Liver (tissue), 2 donors: ENCODE measurements around the gene TMEM86A.

Experiments
- REST ChIP-seq: IDR thresholded peaks from 2 replicates; pipeline ENCODE4 v1.6.1; 2016; ENCODE audit warnings: antibody characterized with exemption, mild to moderate bottlenecking
- TF ChIP-seq, protein P1 (sequence below): fragments of 150-350 bp; IDR thresholded peaks from 2 replicates; pipeline ENCODE4 v1.5.1; 2017; ENCODE audit warnings: improper control_type of control experiment, low read depth, low read length; ENCODE audit not compliant: missing input control
- donor health status: healthy.

DNA sequence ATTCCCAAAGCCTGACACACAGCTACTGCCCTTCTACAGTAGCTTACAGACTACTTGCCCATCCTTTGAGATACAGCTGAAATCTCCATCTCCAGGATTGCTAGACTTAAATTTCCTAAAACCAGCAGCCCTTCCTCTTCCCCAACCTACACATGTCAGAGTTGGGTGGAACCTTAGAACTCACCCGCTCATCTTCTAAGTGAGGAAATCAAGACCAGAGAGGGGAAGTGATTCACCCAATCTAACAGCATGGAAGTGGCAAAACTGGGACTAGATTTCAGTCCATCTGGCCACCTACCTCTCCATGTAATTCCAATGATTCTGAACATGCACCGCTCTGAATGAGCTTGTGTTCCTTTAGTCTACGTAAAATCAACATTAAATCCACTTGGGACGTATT is 1.0 kb upstream of the TMEM86A start:
- no peak for TF ChIP-seq REST
- TF ChIP-seq, protein P1, sequence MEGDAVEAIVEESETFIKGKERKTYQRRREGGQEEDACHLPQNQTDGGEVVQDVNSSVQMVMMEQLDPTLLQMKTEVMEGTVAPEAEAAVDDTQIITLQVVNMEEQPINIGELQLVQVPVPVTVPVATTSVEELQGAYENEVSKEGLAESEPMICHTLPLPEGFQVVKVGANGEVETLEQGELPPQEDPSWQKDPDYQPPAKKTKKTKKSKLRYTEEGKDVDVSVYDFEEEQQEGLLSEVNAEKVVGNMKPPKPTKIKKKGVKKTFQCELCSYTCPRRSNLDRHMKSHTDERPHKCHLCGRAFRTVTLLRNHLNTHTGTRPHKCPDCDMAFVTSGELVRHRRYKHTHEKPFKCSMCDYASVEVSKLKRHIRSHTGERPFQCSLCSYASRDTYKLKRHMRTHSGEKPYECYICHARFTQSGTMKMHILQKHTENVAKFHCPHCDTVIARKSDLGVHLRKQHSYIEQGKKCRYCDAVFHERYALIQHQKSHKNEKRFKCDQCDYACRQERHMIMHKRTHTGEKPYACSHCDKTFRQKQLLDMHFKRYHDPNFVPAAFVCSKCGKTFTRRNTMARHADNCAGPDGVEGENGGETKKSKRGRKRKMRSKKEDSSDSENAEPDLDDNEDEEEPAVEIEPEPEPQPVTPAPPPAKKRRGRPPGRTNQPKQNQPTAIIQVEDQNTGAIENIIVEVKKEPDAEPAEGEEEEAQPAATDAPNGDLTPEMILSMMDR, result no peak
